ENCODE results near the gene NCF4.
A peak's percentile ranks its signal among the peaks of the same experiment; 100 is the strongest.

The NCF4 gene

DNA sequence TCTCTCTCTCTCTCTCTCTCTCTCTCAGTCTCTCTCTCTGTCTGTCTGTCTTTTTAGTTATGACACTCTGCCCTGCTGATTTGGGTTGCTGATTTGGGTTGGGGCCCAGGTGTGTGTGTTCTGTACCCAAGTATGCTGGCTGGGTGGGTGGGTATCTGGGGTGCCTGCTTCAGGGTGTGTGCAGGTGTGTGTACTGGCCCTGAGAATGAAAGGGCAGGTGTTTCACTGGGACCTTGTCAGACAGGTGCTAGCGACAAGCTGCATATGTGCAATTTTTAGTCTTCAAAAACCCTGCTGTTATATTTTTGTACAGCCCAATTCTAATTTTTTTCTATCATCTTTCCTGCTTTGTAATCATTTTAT is 53.6 kb downstream of the NCF4 start:
- H3K4me3 ChIP-seq (replicated peaks in 1 of 2; ENCODE audit: low read depth in 2 of 2, low read length in 2 of 2) = no peak overlapping the region
- TF ChIP-seq, protein P1, sequence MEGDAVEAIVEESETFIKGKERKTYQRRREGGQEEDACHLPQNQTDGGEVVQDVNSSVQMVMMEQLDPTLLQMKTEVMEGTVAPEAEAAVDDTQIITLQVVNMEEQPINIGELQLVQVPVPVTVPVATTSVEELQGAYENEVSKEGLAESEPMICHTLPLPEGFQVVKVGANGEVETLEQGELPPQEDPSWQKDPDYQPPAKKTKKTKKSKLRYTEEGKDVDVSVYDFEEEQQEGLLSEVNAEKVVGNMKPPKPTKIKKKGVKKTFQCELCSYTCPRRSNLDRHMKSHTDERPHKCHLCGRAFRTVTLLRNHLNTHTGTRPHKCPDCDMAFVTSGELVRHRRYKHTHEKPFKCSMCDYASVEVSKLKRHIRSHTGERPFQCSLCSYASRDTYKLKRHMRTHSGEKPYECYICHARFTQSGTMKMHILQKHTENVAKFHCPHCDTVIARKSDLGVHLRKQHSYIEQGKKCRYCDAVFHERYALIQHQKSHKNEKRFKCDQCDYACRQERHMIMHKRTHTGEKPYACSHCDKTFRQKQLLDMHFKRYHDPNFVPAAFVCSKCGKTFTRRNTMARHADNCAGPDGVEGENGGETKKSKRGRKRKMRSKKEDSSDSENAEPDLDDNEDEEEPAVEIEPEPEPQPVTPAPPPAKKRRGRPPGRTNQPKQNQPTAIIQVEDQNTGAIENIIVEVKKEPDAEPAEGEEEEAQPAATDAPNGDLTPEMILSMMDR (IDR thresholded peaks at IDR 0.05; ENCODE audit: low read depth, low read length) = no peak
- no peak for DNase-seq (ENCODE audit: low read depth in 2 of 2)

DNA sequence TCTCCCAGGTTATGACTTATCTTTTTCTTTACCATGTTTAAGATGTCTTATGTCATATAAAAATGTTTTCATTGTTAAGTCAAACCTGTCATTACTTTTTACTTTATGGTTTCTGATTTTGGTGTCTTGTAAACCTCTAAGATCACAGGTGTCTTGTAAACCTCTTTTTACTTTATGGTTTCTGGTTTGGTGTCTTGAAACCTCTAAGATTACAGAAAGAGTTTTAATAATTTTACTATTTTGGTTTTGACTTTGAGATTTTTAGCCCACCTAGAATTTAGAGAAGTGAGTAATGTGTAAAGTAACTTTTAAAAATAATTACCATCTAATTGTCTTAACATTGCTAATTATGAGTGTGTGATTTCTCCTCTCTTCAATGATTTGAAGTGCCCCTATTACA is 55.2 kb downstream of the NCF4 start:
- TF ChIP-seq, protein P1 (IDR thresholded peaks at IDR 0.05; ENCODE audit: low read depth, low read length) = no peak
- H3K4me3 ChIP-seq (replicated peaks in 1 of 2; ENCODE audit: low read depth in 2 of 2, low read length in 2 of 2) = no peak overlapping the region
- DNase-seq (ENCODE audit: low read depth in 2 of 2) = no peak

DNA sequence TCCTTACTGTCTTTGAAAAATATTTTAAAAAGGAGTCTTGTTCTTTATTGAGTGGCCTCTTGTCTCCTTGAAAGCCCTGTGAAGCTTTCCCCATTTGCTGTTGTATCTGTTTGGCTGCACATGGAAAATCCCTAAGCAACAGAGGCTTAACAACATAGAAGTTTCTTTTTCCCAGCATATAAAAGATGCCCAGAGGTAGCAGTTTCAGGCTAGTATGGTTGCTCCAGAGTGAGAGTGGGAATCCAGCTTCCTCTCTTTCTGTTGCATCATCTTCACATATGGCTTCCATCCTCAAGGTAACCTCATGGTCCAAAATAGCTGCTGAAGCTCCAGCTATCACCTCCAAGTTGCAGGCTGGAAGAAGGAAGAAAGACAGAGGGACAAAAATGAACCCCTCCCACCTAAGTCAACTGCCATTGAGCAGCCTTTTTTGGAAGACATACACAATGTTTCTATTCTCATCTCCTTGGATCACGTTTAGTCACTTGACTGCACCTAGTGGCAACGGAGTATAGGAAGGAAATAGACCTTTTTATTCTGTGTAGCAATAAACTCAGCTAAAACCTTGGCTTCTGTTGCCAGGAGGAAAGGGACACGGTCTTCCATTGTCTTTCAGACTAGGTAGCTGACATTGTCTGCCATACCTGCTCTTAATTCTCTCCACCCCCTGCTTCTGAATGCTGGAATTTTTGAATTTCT is 57.9 kb downstream of the NCF4 start:
- TF ChIP-seq, protein P1 (IDR thresholded peaks at IDR 0.05; ENCODE audit: low read depth, low read length) = no peak
- no peak for DNase-seq (ENCODE audit: low read depth in 2 of 2)
- no peak overlapping the region for H3K4me3 ChIP-seq (replicated peaks in 1 of 2; ENCODE audit: low read depth in 2 of 2, low read length in 2 of 2)

DNA sequence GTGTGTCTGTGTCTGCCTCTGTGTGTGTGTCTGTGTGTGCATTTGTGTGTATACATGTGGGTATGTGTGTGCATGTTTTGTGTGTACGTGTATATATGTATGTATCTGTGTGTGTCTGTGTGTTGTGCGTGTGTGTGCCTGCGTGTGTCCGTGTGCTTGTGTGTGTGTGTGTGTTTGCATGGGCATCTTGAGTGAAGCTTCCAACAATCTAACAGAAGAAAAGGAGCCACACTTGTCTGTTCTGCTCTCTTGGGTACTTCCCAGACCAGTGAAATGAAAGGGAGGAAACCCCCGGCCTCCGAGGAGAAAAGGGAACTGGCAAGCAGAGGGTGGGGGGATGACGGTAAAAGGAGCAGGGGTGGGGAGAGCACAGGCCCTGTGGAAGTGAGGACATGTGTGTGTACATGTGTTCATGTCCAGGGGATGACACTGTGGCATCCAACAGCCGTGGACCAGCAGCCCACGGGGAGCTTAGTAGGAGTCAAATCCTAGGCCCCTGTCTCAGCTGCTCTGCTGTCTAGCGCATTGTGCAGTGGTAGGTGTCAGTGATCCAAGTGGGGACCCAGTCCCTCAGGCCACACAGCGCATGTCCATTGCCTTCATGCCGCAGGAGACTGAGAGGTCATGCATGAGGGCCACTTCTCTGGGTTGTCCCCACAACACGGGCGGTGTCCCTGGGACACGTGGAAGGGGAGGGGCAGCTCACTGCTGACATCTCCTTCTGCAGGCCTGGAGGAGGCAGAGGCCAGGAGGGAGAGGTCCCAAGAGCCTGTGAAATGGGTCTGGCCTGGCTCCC is 60.7 kb downstream of the NCF4 start:
- TF ChIP-seq, protein P1 (IDR thresholded peaks at IDR 0.05; ENCODE audit: low read depth, low read length) = no peak
- no peak overlapping the region for H3K4me3 ChIP-seq (replicated peaks in 1 of 2; ENCODE audit: low read depth in 2 of 2, low read length in 2 of 2)
- DNase-seq (ENCODE audit: low read depth in 2 of 2) = no peak

DNA sequence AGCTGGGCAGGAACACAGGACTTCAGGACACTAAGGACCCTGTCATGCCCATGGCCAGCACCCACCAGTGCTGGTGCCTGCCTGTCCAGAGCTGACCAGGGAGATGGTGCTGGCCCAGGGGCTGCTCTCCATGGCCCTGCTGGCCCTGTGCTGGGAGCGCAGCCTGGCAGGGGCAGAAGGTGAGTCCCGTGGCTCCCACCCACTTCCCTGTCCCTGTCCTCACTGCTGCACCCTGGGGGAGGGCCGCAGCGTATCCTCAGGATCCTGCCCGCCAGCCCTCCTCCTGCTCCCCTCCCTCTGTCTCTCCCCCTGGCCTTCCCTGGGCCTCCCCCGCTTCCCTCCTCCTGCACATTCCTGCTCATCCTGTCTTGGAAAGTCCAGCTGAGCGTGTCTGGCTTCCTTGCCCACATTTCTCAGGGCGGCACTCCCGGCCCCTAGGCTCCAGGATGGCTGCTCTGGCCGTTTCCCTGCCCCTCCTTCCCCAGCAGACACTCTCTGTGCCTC is 61.4 kb downstream of the NCF4 start:
- peak in 1 of 2 donors; percentile 25 for DNase-seq (ENCODE audit: low read depth in 2 of 2)
- TF ChIP-seq, protein P1 (IDR thresholded peaks at IDR 0.05; ENCODE audit: low read depth, low read length) = no peak
- no peak overlapping the region for H3K4me3 ChIP-seq (replicated peaks in 1 of 2; ENCODE audit: low read depth in 2 of 2, low read length in 2 of 2)

DNA sequence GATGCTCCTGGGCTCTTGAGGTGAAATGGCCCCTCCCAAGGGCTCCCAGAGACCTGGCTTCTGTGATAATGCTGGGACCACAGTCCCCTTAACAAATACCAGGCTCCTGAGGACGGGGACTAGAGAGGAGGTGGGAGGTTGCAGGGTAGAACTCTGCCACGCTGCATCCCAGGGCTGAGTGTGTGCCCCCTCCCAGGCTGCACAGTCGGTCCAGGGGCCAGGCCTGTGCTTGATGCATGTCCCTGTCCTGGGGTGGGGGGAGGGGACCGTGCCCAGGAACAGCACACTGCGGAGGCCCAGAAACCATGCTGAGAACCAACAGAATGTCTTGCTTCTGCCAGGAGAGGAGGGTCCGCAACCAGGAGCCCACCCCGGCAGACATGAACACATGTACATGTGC is 61.9 kb downstream of the NCF4 start:
- TF ChIP-seq, protein P1 (IDR thresholded peaks at IDR 0.05; ENCODE audit: low read depth, low read length) = no peak
- H3K4me3 ChIP-seq (replicated peaks in 1 of 2; ENCODE audit: low read depth in 2 of 2, low read length in 2 of 2) = no peak overlapping the region
- DNase-seq (ENCODE audit: low read depth in 2 of 2) = no peak

Data from cardiac fibroblast (primary cell).